ENCODE data around the gene BAIAP2.

Gene BAIAP2

DNA sequence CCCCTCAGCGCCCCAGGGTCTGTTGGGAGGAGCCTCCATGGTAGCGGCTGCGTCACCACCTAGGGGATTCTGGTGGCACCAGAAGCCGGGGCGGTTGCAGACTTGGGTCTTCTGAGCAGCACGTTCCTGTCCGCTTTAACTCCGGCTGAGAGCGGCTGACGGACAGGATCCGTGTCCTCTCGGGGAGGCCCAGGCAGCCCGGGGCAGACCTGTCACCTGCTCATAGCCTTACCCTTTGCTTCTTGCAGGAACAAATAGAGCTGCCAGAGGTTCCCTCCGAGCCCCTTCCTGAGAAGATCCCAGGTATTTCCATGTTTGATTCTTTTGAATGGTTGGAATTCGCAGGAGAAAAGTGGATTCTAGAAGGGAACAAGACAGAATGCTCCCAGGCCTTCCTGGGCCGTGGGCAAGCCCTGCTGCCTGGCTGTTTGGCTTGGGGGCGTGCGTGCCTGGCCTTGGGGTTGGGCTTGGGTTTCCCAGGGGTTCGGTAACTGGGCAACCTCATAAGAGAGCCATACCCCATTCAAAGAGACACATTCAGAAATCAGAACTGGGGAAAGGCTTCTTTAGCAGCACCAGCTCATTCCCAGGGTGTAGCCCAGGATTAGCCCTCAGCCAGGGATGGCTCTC, 36.7 kb upstream of the BAIAP2 start:
- no peak overlapping the region for H3K27ac ChIP-seq
- DNase-seq (ENCODE audit: low spot score) = no peak
- H3K4me3 ChIP-seq = no peak overlapping the region
- TF ChIP-seq, protein P1, sequence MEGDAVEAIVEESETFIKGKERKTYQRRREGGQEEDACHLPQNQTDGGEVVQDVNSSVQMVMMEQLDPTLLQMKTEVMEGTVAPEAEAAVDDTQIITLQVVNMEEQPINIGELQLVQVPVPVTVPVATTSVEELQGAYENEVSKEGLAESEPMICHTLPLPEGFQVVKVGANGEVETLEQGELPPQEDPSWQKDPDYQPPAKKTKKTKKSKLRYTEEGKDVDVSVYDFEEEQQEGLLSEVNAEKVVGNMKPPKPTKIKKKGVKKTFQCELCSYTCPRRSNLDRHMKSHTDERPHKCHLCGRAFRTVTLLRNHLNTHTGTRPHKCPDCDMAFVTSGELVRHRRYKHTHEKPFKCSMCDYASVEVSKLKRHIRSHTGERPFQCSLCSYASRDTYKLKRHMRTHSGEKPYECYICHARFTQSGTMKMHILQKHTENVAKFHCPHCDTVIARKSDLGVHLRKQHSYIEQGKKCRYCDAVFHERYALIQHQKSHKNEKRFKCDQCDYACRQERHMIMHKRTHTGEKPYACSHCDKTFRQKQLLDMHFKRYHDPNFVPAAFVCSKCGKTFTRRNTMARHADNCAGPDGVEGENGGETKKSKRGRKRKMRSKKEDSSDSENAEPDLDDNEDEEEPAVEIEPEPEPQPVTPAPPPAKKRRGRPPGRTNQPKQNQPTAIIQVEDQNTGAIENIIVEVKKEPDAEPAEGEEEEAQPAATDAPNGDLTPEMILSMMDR (IDR thresholded peaks at IDR 0.05) = no peak

DNA sequence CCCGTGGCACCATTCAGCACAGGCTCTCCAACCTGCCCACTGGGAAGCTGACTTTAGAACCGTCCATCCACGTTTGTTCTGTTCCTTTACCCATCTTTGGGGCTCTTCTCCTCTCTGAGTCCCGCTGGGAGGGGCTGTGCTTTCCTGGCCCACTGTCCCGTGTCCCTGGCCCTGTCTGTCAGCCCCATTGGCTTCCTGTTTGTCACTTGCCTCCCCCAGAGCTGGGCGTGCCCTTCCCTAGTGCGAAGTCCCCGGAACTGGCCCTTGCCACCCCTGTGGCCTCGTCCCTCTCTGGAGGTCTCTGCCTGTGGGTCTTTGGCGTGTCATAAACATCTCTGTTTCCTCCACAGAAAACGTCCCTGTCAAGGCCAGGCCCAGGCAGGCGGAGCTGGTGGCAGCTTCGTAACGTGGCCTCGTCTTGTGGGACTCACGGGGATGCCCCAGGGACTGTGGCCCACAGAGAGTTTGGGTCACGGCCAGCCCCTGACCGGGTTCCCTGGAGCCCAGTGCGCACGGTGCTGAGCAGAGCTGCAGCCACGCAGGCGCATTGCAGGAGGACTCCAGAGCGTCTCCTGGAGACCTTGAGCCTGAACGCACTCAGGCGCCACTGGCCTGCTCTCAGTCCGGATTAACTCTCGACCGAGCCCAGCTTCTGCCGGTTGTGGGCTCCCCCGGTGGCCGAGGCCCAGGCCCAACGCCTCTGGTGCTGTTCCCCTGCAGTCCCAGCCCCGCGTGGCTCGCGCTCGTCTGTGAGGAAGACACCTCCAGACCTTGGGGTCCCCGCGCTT, 36.0 kb upstream of the BAIAP2 start:
- DNase-seq (ENCODE audit: low spot score) = no peak
- no peak overlapping the region for H3K4me3 ChIP-seq
- TF ChIP-seq, protein P1 (IDR thresholded peaks at IDR 0.05) = no peak
- H3K27ac ChIP-seq = no peak overlapping the region

DNA sequence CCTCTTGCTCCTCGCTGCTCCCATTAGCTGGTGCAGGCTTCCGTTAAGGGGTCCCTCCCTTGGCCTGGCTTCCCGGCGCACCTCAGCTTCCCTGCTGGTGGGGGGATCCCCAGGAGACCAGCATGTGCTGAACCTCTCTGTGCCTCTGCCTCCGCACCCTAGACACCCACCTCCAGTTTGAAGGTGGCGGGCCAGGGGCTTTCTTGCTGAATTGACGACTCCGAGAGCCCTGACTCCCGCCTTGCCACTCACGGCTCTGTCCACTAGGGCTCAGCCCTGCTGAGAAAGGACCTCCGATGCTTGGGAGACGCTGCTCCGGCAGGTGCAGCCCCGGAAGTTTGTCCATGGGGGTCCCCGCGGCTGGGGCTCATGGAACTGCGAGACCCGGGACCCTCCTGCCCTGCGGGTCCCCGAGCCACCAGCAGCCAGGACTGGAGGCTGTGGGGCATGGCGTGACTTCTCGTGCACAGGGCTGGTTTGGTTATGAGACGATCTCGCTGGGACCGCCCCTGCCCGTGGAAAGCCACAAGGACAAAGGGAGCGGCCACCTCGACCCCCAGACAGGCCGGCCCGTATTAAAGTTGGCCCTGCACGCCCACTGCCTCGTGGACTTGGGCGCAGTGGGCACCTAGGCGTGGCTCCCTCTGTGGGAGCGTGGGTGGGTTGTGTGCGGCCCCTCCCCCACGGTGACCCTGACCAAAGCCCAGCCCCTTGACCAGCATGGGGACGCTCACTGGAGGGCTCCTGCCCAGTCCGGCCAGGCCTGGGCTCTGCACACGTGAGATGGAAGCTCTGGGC, 35.2 kb upstream of the BAIAP2 start:
- no peak for DNase-seq (ENCODE audit: low spot score)
- H3K27ac ChIP-seq = no peak overlapping the region
- TF ChIP-seq, protein P1 (IDR thresholded peaks at IDR 0.05) = no peak
- no peak overlapping the region for H3K4me3 ChIP-seq

DNA sequence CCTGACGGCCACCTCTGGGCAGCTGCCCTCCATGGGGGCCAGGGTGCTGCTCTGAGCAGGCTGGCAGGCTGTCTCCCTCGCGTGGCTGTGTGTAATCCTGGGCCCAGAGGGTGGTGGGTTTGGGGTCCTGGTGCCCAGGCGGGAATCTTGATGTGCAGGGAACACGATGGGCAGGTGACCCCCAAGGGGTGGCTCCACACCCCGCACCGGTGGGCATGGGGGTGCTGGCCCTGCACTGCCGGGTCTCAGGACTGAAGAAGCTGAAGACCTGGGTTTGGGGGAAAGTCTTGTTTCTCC, 34.7 kb upstream of the BAIAP2 start:
- TF ChIP-seq, protein P1 (IDR thresholded peaks at IDR 0.05) = no peak
- Histone ChIP-seq H3K4me3 (no peak overlapping the region), H3K27ac (no peak overlapping the region)
- peak; percentile 67 for DNase-seq (ENCODE audit: low spot score)

DNA sequence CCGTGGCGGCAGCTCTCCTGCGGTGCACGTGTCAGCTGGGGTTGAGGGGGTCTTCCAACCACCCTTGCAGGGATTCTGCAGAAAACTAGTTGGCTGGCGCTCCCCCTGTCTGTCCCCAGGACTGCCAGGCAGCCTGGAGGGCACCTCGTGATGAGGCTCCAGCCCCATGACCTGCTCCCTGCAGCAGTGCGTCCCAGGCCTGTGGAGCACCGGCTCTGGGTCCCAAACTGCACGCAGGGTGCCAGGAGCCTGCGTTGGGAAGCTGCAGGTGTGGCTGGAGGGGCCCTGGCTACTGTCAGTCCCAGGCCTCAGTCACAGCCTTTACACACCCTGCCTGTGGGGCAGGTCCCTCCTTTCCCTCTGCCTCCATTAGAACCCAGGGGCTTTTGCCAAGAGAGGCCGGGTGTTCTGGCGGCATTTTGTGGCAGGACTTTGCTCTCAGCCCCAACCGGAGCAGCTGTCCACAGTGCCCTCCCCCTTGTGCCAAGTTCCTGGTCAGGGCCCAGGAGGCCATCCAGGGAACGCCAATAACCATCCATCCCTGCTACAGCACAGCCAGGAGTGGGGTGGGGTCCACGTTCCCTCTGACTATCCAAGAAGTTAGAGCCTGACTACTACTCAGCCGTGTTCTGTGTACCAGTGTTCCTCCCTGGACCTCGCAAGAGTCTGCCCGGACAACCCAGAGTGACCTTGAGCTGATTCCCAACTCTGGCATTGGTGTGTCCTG, 34.2 kb upstream of the BAIAP2 start:
- Histone ChIP-seq H3K27ac (no peak overlapping the region), H3K4me3 (no peak overlapping the region)
- TF ChIP-seq, protein P1 (IDR thresholded peaks at IDR 0.05) = no peak
- peak; percentile 67 for DNase-seq (ENCODE audit: low spot score)

DNA sequence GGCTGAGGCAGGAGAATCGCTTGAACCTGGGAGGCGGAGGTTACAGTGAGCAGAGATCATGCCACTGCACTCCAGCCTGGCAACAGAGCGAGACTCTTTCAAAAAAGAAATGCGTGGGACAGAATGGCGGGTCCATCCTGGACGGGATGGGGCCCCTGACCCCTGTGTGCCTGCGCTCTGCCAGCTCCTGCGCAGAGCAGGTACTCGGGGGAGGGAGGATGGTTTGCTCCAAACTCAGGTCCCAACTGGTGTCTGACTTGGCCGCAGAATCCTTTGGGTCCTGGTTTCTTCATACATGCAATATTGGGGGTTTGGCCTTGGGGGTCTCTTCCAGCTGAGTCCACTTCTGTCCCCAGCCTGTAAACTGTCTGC, 33.0 kb upstream of the BAIAP2 start:
- no peak overlapping the region for H3K4me3 ChIP-seq
- TF ChIP-seq, protein P1 (IDR thresholded peaks at IDR 0.05) = no peak
- H3K27ac ChIP-seq = no peak overlapping the region
- DNase-seq (ENCODE audit: low spot score) = no peak

All from coronary artery (tissue), 2 donors.